ELR (cell line): ENCODE results near the gene PAX9.

Experiments used
- DNase-seq: peaks from one replicate; pipeline ENCODE4 v3.0.0-alpha.2; 2015; ENCODE audit warnings: low read depth

Gene PAX9

DNA sequence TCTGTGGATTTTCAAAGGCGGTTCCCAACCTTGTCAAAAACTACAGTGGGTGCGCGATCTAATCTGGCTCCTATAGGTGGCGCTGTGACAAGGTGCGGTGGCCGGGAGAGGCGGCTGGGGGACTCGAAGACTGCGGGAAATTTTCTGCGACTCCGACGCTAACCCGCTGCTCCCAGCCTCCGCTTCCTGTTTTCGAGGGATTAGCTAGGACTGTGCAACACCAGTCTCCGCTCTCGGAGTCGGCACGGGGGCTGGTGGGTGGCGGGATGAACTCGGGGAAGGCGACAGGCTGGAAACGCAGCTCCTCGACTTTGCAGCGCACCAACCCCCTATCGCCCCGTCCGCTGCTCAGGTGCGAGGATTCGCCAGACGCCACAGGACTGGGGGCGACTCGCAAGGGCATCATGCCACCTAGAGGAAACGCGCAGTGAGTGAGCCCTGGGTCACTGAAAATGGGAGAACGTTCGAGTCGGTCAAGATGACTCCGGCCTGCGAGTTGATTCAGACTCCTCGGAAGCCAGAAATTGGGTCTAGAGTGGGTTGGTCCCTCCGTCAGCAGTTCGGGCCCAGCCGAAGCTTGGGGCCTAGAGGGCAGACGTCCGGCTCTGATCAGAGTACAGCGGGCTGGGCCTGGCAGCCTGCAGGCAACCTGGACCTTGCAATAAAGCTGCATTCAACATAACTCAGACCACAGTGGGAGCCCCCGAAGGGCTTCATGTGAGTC, 5.5 kb upstream of the PAX9 start:
- peak; percentile 7 for DNase-seq

DNA sequence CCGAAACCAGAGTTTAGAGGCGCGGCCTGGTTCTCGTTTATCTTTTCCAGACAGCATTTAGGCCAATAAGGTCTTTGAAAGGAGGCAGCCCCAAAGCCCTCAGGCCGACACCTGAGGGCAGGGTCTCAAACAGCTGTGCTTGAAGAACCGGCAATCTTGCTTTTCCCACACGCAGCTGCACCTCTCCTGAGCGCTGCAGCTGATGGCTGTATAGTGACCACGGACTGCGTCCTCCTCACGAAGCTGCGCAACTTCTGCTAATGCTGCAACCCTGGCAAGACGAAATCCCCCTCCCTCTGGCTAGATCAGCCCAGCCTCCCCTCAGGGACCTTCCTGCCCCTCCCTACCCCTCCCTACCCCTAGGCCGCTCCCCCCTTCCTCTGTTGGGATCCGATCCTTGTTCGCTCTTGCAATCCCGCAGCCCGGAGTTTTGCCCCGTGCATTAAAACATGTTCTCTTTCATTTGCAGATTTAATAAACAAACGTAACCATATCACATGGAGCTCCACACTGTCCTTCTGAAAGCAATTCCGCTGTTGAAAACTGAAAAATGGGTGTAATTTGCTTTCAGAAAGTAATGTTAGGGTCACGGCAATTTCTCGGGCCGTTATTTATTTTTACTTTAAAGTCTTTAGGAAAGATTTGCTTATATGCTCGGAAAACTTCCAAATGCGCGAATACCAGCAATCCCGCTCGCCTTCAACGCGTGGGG, 4.8 kb upstream of the PAX9 start:
- no peak for DNase-seq

DNA sequence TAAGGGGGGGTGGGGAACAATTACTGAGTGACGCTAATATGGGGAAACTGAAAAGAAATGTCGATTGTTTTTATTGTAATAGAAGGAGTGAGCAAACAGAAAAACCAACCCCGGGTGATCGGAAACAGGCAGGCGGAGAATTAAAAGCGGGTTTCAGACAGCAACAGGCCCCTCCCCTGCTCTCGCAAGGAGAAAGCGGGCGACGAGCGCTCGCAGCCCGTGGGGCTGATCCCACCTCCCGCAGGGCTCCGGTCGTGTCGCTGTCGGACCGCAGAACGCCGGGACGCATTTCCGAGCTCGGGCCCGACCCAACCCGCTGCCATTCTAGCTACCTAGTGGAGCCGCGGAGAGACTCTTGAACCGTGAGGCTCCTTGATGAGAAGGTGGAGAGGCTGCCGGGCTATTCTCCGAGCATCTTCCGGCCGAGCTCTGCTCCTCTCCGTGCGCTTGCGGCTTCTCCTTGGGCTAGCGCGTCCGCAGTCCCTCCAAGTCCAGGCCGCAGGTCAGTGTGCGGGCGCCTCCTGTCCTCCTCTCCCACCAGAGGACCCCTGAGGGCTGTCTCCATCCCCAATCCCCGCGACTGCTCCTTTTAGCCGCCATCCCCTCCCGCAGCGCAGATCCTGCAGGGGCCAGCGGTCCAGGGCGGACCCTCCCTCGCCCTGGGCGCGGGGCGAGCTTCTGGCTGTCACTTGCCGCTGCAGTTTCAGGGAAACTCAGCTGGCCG, 4.1 kb upstream of the PAX9 start:
- DNase-seq, result no peak

DNA sequence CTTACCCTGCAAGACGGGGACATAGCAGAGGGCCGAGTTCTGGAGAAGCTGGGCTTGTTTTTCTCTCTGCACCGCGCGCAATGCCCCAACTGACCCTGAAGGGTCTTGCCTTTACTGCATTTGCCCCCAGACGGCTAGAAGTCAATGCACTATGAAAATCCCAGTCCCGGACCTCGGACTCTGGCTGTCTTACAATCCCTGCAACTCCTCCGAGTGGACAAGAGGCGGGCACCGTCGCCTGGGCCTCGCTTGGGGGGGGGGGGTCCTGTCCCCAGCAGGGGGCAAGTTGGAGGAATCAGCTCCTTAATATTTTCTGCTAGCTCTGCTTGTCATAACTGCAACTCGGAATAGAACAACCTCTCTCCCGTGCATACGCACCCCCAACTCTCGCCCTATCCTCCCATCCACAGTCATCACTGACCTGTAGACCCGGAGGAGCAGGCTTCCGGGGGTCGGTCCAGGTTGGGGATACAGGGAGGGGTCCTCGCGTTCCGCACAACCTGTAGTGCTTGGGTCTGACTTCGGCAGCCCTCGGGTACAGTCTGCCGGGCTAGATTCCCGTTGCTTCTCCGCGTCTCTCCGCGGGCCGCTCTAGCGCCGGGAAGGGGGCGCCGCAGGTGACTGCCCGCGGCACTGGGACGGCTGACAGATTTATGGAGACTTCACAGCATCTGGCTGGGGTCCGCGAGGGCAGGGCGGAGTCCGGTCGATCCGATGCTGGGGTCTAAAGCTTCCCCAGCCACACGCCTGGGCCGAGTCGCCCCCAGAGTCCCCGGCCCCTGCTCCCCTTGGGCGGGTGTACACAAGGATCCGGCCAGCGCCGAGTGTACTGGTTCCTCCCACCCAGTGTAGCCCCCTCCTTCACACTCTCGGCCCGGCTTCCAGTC, 3.3 kb upstream of the PAX9 start:
- no peak for DNase-seq

DNA sequence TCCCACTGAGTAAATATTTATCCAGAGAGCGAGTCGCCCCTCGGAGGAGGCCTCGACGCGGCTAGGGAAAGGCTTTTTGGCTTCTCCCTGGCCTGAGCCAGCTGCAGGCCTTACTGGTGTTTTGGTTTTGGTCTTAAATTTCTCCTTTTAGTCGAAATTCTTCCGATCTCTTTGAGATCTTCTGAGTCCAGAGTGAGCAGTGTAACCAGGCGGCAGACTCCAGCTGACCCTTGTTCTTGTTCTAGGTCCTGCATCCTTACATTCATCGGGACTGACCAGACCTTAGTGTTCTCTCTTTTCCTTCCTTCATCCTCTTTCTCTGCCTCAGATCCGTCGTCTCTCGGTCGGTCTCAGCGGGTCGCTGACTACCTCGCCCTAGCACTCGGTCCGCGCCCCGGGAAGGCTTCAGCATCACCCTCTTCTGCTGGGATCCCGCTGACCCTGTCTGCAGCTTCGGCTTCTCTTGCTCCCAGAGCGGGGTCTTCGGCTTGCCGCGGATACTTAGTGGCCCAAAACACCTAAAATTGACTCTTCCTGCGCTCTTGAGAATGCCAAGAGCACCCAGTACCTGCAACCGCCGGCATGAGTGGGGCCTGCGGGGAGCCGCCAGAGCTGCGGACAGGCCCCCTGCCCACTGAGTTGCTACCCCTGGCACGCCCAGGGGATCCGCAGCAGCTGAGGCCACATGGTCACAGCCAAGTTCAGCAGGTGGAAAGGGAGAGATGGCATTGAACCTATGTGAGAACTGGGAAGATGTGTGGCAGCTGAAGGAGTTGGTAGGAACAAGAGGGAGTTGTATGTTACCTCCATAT, 2.4 kb upstream of the PAX9 start:
- no peak for DNase-seq

DNA sequence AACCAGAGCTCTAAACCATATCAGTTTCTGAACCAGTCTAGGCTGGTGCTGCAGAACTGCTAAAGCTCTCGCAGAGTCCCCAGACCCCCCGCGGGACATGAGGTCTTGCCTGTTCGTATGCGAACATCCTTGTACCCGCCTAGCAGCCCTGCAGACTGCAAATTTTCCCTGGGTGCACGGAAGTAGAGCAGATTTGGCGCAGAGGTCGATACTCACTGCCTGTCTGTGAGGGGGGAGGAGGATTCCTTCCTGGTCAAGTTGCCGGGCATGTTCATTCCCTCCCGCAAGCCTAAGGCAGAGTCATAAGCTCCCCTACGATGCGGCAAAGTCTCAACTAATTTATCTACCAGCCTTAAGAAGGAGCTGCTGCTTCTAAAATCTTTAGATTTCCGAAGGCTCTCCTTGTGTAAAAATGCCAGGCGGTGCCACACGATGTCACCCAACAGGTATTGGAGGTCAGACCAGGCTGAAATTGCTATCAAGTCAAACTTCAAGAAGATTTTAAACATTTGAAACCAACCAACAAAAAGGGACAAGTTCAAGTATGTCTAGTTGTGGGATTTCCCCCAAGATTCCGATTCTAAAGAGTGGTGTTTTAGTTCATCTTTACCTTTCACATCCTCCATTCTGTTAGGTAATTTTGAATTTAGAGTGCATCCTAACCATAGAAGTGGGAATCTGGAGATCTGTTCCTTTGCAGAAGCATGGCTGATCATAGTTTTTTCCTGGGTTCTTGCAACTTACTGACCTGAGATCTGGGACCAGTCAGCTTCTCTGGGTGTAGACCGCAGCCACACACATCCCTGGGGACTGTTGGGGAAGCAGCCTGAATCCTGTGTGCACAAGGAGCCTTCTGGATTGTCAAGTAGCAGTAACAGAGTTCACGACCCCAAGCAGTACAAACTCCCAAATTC, 1.6 kb upstream of the PAX9 start:
- DNase-seq, result no peak

DNA sequence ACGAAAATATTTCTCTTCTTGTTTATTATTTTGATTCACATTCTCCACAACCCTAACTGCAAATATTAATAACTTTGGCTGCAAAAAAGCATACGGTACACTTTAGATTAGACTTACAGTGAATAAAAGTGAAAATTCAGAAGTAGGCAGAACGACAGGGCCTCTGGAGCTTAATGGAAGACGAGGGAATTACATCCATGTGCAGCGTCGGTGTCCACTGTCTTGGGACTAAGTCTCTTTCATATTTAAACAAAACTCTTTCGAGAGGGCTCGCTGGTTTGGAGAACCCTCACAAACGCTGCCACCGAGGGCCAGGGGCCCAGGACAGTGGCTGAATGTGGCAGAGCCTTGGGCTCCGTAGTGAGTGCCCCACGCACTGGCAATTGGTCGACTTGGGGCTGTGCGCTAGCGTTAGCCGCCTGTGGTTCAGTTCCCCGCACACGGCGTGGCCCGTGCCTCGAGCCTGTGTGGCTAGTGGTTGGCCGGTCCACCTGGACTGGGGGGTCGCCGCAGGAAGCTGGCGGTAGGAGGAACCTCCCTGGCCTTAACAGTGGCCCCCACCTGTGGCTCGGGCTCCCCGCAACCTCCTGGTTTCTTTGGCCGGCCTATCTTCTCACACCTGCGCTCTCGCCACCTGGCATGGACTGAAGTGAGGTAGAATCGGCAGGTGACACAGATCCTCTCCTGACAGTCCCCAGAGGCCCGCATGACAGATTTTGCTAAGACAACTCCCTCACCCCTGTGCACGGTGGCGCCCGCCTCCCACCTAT, 739 bp upstream of the PAX9 start:
- no peak for DNase-seq

DNA sequence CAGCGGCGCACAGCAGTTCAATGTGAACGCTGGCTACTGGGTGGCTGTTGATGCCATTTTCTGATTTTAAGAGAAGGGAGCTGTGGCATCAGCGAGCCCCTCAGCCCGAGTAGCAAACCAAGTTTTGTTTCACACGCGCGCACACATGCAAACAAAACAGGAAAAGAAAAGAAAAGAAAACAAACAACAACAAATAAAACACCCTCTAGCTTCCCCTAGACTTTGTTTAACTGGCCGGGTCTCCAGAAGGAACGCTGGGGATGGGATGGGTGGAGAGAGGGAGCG, 540 bp downstream of the PAX9 start:
- no peak for DNase-seq

DNA sequence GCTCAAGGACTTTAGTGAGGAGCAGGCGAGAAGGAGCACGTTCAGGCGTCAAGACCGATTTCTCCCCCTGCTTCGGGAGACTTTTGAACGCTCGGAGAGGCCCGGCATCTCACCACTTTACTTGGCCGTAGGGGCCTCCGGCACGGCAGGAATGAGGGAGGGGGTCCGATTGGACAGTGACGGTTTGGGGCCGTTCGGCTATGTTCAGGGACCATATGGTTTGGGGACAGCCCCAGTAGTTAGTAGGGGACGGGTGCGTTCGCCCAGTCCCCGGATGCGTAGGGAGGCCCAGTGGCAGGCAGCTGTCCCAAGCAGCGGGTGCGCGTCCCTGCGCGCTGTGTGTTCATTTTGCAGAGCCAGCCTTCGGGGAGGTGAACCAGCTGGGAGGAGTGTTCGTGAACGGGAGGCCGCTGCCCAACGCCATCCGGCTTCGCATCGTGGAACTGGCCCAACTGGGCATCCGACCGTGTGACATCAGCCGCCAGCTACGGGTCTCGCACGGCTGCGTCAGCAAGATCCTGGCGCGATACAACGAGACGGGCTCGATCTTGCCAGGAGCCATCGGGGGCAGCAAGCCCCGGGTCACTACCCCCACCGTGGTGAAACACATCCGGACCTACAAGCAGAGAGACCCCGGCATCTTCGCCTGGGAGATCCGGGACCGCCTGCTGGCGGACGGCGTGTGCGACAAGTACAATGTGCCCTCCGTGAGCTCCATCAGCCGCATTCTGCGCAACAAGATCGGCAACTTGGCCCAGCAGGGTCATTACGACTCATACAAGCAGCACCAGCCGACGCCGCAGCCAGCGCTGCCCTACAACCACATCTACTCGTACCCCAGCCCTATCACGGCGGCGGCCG, 1.1 kb downstream of the PAX9 start:
- no peak for DNase-seq

DNA sequence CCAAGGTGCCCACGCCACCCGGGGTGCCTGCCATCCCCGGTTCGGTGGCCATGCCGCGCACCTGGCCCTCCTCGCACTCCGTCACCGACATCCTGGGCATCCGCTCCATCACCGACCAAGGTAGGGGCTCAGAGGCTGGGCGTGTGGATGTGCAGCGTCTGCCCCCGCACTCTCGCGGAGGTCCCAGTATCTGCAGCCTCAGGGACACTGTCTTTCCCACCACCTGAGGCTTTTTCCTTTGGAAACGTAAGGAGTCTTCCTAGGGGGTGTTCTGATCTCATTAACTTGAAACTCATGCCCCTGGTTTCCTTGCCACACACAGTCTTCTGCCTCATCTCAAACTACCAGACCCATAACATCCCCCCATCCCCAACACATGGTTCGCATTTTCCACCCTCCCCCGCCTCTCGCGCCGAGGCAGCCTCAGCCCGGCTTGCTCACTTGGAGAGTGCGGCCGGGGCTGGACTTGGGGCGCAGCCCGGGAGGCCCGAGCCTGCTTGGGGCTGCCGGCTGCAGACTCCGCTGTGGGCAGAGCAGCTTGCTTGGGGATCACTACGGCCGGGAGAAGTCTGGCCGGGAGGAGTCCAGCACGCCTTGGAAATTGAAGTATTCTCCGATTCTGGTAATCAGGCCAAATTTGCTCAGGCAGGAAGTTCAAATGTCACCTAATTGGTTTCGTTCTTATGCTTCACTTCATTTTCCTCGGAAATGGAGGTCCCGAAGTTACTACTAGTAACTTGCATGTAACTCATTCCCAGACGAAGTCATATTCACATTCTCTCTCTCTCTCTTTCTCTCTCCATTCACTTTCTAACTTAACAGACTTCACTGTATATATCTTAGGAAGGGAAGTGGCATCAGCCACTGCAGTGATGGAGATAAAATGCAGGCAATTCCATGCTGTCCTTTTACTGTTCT, 2.0 kb downstream of the PAX9 start:
- no peak for DNase-seq

DNA sequence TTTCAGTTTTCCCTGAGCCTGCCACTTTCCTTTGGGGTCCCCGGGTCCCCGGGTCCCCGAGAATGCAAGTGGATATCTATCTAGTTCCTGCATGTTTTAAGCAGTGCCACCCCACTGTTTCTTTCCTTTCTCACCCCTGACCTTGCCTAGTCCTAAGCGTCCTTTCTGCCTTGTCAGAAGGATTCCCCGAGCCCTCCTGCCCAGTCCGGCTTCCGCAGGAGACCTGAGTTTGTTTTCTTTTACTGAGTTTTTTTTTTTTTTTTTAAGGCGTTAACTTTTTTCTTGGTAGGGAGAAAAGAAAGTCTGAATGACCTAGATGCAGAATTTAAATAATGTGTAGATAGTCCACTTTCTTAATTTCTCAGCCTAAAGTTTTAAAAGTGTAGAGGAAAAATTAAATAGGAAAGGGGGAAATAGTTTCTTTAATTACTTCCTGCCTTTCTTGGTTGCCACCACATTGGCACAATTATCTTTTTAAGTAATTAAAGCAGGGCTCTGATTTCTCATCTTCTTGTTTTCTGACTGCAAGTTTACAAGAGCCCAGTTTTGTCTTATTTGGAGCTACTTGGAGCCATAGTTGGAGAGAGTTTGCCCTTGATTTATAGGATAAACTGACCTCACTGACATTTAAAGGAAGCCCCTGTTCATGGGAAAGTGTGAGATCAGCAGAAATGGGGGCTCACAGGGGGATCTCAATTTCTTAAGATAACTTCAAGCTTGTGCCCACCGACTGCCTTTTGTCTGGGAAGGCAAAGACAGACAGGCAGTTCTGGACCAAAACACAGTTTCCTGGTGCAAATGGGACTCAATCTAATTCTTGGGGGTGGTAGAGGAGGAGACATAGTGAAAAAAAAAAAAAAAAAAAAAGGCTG, 2.9 kb downstream of the PAX9 start:
- no peak for DNase-seq

DNA sequence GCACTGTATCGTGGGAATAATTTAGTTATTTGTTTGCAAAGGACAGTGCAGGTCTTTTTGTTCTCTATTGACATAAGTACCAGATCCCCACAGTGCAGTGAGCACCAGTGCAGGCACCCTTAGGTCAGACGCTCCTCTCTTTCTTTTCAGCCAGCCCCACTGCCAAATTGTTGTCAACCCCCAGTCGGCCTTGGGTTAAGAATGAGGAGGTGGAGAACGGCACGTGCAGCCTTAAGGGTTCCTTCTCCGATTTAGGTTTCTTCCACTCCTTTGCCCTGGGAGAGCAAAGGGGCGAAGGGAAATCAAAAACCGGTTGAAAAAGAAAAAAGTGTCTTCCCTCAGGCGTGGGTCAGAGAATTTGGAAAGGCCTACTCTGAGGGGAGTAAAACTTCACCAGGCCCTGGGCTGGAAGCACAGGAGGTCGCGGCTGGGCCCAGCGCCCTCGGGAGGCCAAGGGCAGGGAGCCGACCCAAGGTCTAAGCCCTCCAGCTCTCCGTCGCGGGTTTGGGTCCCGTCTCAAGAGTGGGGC, 4.3 kb downstream of the PAX9 start:
- DNase-seq, result no peak

DNA sequence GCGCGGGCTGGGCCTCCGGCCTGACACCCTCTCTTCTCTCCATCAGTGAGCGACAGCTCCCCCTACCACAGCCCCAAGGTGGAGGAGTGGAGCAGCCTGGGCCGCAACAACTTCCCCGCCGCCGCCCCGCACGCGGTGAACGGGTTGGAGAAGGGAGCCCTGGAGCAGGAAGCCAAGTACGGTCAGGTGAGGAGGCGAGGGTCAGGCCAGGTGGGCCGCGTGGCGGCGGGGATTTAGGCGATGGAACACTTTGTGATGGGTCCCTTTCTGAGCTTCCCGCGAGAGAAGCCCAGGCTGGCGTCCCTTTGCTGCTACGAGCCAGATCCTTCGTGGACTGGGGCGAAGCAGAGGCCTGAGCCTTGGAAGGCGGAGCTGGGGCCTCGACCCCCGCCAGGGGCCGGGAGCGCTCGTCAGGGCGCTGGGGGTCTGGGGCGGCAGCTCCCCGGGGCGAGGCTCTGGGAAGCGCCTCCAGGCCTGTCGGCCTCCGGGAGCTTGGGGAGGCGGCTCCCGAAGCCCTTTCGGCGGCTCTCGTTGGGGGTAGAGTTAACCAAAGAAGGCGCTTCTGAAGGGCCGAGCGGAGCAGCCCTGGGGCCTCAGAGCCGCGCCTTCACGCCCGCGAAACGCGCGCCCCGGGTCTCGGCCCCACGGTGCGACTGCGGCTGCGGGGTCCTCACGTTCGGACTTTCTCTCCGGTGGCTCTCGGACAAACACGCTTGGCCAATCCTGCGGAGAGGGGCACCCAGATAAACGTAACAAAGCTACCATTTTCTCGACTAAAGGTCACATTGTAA, 5.0 kb downstream of the PAX9 start:
- no peak for DNase-seq

DNA sequence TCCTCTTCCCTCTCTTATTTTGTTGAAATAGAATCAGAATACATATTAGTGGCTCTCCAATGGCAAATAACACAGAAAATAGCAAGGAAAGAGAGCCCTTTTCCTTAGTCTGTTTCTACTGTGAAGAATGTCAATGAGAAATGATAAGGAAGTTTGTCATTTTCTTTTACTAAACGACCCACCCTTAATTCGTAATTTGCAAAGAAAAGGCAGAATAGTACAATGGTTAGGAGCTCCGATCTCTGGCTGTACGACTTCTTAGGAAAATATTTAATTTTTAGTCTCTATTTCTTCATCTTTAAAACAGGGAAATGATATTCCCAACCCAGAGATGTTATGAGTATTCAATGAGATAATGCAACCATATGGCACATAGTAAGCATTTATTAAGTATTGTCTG, 6.0 kb downstream of the PAX9 start:
- no peak for DNase-seq

DNA sequence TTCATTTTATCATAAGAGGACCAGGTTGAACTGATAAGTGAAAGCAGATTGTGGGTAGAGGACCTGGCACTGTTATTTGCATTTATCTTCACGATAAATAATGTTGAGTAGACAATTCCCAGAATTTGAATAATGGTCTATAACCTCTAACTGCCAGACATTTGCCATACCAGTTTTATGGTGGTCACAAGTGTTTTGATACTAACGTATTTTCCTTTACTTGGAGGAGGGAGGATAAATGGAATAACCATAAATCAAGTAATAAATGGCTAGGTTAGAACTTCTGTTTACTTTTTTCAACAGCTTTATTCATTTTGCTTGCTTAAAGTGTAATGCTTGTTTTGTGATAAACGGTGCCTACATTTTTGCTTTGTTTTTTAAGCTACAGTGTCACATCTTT, 9.5 kb downstream of the PAX9 start:
- no peak for DNase-seq

DNA sequence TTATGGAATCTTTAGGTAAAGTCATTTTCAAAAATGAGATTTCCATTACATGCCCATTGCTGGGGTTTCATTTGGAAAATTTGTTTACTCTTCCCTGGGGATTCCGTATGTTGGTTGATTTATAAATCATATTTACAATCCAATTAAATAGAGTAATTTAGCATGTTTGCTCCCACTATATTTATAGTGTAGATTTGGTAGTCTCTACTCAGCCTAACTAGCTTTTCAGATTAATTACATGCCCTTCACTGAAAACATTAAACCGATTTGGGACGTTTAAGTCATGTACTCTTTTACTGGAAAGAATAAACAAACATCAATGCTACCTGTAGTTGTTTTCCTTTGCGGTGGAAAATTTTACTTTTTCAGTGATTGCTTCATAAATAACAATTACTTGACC, 10.4 kb downstream of the PAX9 start:
- no peak for DNase-seq
